GM18861 (cell line): Measurements from ENCODE around the gene HNRNPH2.

Experiments used
- ATAC-seq: cut with Tn5 transposase; IDR thresholded peaks from one replicate; pipeline ENCODE4 v1.9.1; 2021; ENCODE audit not compliant: unreplicated experiment

Gene HNRNPH2

DNA sequence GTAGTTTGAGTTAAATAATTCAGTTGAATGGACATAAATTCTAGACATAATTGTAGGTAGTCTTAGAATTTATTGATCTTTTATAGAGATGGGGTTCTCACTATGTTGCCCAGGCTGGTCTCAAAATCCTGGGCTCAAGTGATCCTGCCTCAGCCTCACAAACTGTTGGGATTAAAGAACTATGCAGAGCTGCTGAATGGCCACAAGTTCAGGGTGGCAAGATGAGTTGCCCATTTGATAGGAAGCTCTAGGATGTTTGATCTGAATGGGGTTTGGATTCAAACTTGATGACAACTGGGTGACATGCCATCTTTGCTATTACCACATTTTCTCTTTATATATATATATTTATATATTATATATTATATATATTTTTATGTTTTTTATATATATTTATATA lies 13.7 kb upstream of the HNRNPH2 start:
- ATAC-seq, result no peak

DNA sequence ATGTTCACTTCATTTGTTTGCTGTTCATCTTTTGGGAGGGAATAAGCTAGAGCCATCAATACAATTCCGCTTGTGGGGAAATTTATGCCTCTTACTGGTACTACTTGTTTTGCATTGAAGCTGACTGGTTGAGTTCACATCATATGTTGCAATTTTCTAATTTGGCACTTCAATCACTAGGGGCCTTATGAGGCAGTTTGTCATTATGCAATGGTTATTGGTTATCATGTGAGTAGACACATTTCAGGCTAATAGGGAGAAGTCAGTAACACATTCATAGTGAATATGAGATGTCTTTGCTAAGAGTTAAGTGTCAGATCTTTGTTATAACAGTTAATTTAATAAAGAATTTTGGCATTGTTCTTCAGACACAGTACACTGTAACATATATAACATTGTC lies 12.2 kb upstream of the HNRNPH2 start:
- no peak for ATAC-seq

DNA sequence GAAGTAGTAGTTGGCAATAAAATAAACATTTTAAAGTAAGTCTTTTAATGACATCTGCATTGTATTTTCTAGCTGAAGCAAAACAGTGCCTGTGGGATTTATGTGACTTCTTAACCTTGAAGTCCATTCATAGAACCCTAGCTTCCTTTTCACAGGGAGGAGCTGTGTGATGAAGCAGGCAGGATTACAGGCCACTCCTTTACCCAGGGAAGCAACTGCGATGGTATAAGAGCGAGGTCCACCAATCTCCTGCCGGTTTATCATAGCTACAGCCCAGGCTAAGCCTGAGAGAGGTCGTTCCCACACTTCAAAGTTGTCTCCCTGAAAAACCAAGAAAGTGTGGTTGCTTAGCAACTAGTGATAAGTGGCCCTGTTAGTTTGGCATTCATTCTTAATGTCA lies 10.2 kb upstream of the HNRNPH2 start:
- ATAC-seq, result no peak

DNA sequence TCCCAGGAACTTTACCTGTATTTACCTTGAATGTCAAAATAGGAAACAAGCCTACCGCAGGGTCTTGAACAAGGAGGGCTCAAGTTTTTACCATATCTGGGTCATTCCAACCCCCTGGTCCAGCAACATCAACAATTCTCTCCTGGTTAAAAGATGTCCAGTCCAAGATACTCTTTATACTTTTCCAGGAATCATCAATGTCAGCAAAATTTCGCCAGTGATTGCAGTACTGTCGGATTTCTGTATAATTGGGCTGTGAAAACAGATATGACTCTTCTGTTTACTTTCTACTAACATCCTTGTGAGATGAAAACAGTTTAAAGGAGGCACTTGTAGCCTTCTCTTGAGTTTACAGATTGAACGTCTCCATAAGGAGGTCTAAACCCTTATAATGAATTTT lies 9.3 kb upstream of the HNRNPH2 start:
- ATAC-seq, result no peak

DNA sequence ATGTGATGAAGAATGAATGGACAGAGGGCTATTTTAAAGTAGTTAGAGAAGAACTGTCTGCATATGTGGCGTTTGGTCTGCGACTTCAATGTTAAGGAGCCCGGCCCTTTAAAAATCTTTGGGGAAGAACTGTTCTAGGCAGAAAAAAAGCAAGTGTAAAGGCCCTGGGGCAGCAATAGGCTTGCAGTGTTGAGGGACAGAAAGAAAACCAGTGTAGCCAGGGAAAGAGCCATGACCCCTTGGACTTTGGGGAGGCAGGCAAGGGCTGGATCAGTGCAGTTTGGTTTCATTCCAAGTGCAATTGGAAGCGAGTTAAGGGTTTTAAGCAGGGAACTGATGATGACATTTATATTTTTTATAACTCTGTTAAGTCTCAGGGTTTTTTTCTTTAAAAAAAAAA lies 8.2 kb upstream of the HNRNPH2 start:
- no peak for ATAC-seq

DNA sequence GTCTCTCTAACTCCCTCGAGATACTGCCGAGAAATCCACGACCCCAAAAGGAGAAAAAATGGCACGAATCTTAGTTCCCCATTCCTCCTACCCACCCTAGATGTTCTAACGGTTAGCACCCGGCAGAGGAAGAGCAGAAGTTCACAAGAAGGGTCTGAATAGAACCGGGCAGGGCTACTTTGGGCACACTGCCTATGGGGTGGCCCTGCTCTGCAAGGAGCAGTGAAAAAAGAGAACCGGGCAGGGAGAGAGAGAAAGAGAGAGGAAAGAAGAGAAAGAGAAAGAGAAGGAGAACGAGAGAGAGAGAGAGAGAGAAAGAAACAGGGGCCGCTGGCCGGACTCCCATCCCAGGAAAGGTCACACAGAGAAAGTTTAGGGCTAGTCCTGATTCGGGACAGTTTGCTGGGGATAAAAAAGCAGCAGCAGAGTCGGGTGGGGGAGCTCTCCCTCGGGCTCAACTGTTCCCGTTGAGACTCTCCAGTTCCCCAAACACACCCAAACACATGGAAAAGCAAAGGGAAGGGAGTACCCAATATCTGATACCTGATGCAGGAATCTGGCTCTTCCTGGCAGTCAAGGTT lies 765 bp upstream of the HNRNPH2 start:
- ATAC-seq, result no peak

DNA sequence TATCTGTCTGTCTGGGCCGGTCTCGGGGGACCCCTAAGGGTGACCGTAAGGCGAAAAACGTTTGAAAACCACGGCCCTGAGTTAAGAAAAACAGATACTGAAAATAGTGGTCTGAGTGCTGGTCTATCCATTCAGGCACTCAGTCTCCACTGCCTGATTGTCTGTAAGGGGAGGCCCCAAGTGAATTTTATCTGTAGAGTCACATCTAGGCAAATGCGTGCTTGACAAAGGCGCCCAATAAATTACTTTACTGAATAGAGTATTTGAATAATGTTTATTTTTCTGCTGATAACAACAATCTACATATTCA lies 465 bp downstream of the HNRNPH2 start:
- ATAC-seq, result no peak

DNA sequence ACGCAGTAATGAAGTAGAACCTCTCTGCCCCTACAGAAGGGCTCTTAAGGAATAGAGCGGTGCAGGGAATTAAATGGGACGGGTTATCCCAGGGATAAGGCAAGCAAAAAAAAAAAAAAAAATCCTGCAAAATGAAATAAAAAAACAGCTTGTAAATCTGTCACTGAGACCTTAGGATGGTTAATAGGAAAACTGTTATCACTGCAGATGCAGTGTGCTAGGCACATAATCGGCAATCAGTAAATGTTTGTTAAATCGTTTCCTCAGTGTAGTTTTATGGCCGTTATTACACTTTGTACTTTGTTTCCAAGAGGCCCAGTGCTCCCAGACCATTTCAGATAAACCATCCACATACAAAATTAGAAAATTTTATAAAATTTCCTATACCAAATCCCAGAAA lies 1.0 kb downstream of the HNRNPH2 start:
- ATAC-seq, result no peak

DNA sequence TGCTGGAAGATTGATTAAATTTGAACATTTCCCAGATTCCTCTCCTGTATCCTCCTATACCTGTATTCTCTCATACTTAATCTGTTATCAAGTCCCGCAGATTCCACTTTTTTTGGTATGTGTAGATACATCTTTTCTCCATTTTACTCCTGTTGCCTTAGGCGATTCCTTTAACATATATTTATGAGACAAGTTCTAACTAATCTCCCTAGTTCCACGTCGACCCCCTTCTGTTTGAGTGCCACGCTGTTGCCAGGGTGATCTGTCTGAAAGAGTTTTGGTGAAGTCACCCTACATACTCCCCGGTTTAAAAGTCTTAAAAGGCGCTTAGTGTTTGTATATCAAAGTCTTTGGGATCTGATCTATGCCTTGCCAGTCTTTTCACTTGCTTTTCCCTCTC lies 2.4 kb downstream of the HNRNPH2 start:
- ATAC-seq, result no peak

DNA sequence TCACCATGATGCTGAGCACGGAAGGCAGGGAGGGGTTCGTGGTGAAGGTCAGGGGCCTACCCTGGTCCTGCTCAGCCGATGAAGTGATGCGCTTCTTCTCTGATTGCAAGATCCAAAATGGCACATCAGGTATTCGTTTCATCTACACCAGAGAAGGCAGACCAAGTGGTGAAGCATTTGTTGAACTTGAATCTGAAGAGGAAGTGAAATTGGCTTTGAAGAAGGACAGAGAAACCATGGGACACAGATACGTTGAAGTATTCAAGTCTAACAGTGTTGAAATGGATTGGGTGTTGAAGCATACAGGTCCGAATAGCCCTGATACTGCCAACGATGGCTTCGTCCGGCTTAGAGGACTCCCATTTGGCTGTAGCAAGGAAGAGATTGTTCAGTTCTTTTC lies 4.0 kb downstream of the HNRNPH2 start:
- no peak for ATAC-seq

DNA sequence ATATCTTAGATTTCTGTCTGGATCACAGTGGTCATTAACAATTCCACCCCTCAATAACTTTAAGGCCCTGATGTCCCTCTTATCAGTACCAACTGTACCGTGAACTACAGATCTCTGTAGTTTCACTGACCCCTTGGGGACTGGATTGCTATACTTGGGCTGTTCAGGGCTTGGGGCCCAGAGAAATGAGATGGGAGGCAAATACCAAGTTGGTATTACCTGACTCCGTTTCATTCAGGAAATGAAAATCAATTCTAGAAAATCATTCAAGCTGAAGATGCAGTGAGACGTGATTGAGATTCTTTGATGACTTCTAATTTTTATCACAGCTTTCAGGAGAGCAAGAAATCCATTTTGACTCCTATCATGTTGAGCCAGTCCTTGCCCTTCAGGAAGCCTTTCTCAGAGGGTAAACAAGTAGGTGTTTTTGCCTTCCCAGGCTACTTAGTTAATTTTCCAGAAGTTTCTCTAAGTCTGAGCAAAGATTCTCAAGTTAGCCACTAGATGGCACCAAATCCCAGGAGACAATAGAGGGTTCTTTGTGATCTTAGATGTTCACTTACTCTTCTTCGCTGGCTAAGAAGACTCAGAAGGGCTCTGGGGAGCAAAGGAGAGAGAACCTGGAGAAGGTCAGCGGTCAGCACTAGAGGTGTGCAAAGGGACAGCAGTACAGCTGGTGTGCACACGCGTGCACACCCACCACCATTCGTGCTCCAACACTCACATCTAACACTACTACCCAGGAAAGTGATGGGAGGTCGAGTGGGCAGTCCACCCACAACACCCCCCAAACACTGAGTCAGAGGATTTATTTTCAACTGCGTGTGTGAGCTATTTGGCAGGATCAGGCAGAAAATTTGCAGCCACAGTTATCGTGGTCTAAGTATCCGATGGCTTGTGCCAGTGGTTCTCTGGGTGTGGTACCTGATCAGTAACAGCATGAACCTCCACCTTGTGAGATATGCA lies 7.4 kb downstream of the HNRNPH2 start:
- peak; percentile 55 for ATAC-seq

DNA sequence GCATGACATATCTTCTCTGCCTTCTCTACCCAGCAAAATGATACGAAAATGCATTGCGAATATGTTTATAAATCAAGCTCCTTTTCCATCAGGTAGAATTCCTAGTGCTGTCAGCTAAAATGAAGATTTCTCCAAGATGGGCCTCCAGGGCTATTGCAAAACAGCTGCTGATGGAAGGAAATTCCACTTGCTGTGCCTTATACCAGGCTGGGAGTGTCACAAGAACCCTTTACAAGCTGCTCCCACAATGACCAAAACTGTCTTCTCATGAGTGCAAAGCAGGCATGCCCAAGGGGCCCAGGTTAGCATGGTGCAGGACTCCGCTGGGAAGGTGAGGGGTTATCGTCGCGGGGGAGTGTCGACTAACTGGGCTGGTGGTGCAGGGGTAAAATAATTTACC lies 8.7 kb downstream of the HNRNPH2 start:
- no peak for ATAC-seq

DNA sequence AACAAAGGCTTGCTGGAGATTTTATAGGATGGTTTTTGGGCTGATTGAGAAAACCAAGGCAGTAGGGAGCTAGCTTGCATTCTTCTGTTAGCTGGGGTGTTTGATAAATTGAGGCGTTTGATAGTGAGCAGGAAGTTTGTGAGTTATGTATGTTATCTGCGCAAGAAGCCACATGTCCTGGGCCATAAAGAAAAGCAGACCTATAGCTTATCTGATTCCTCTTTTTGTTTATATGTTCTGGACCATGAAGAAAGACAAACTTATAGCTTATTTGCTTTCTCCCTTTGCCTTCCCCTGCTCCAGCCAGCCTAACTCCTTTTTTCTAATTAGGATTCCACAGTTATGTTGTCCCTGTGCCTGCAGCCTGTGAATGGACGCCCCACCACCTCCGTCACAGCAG lies 9.2 kb downstream of the HNRNPH2 start:
- no peak for ATAC-seq

DNA sequence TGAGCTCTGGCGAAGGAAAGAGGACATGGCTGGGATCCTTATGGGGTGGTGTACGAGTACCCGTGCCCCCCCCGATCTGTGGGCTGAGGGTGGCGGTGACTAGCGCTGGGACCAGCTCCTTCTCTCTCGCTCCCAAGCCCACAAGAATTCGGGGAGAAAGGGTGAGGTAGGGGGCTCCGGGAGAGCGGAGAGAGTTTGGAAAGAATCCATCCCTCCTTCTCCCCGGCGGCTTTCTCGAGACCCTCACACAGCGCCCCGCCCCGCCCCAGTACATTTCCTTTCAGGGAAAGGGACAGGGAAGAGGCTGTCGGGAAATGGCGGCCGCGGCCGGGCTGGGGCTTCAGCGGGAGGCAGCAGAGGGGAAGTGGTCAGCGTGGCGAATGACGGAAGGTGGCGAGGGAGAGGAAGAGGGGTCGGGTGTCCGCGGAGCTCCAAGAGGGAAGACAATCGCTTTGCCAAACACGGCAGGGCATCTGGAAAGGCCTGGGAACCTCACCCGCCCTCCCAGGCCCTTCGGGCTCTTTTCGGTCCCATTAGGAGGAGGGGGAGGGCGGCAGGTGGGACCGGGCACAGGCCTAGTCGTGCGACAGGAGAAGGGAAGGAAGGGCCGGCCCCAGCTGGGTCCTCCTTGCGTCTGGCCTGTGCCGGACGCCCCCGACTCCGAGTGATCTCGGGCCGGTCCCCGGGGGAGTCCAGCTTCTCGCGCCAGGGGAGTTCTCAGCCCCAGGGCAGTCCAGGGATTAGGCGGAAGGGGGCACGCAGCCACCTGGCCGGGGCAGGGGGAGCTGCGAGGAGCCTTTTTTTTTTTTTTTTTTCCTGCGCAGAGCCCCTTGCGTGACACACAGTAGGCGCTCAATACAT lies 10.2 kb downstream of the HNRNPH2 start:
- no peak for ATAC-seq

DNA sequence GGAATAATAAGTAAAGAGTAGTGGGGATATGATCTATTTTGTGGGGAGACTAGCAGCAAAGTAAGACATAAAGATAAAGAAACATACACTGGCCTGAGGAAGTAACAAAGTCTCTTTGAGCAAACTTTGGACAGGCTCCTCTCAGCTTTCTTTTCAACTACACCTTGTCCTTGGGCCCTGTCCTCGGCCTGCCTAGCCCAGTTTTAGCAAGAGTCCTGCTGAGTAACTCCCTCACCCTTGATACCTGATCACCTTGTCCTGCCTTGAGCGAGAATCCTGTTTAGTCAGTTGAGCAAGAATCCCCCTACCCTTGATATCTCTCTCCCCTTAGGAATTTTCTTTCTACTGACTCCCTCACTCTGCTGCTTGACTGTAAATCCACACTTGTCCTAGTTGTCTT lies 11.5 kb downstream of the HNRNPH2 start:
- ATAC-seq, result no peak

DNA sequence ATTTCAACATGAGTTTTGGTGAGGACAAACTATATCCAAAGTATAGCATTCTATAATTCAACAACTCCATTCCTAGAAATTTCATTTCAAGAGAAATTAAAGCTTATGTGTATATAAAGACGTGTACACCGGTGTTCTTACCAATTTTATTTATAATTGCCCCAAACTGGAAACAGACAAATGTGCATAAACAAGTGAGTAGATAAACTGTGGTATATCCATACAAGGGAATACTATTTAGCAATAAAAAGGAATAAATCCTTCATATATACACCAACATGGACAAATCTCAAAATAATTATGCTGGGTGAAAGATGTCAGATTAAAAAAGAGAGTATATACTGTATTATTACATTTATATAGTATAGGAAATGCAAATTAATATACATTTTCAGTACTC lies 19.9 kb downstream of the HNRNPH2 start:
- no peak for ATAC-seq

DNA sequence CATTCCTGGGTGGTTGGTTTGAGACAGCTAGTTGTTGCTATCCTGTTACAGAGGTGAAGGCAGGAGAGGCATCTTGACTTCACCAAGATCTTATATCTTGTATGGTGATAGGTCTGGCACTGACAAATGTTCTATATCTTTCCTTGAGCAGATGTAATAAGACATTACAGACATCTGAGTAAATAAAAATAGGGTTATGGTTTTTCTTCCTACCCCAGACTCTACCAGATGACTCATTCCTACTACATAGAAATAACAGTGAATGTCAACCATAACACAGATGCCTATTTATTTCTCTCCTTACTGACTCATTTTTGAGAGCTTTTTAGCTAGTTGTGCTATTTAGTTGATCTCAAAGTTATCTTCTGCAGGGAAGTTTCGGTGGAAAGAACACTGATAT lies 21.9 kb downstream of the HNRNPH2 start:
- ATAC-seq, result peak; percentile 43

DNA sequence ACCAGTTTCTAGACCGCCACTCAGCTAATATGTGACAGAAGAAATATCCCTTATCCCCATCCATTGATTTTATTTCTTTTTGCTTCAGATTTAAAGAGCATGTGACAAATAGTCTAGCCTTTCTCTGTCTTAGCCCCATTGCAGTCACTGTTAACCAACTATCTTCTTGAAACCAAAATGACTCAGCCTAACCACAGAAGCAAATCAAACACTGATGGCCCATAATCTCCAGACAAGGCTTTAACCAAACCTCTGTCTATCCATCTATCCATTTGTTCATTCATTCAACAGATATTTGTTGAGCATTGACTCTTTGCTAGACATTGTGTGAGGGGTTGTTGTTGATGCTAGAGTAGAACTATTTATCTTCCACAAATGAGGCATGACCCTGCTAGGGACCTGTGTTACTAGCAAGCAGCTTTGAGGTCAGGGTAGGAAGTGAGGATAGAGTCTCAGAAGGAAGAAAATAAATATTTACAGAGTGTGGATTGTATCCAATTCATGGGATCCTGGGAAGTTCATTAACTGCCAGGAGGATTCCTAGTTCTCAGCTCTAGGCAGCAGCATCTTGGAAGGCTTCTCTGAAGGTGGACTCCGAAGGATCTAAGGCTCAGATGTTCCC lies 22.5 kb downstream of the HNRNPH2 start:
- peak; percentile 94 for ATAC-seq

DNA sequence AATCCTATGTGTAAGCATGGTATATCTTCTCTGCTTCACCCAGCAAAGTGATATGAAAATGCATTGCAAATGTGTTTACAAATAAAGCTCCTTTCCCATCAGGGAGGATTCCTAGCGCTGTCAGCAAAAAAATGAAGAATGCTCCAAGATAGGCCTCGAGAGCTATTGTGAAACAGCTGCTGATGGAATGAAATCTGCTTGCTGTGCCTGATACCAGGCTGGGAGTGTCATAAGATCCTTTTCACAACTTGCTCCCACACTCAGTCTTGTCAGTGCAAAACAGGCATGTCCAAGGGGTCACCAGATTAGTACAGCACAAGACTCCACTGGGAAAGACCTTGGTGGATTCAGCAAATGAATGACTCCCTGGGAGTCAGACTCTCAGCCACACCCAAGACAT lies 34.1 kb downstream of the HNRNPH2 start:
- no peak for ATAC-seq

DNA sequence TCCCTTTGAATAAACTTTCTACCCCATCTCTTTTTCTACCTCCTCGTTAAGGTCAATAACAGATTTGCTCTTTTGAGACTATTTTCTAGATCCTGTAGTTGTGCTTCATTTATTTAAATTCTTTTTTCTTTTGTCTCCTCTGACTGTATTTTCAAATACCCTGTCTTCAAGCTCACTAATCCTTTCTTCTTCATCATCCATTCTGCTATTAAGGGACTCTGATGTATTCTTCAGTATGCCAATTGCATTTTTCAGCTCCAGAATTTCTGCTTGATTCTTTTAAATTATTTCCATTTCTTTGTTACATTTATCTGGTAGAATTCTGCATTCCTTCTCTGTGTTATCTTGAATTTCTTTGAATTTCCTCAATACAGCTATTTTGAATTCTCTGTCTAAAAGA lies 41.3 kb downstream of the HNRNPH2 start:
- ATAC-seq, result no peak

DNA sequence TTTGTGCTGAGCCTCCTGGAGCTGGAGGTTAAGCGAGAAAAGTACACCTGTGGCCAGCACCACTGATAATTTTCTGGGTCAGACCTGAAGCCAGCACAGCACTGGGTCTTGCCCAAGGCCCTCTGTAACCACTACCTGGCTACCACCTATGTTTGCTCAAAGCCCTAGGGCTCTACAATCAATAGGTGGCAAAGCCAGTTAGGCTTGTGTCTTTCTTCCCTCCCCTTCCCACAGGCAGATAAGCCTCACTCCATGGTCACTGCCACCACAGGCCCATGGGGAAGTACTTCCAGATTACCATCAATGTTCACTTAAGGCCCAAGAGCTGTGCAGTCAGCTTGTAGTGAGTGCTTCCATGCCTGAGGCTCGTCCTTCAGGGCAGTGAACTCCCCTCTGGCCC lies 42.1 kb downstream of the HNRNPH2 start:
- ATAC-seq, result no peak
